ENCODE data around the gene KRT14.
"Not testable (repeated sequence)": the region's sequence is repeated elsewhere in the genome, so short reads cannot be mapped to it uniquely, and the experiment has no call there.

Gene KRT14

GRCh38 chr17:41615454-41615853 lies 28.8 kb upstream of the KRT14 start:
- no peaks in the 10 kb centered on the region for H3K9me2 ChIP-seq (ENCODE audit: low read depth, low read length)
- H3K27ac ChIP-seq (ENCODE audit: low read depth, low read length, poor library complexity, severe bottlenecking) = no peak overlapping the region
- H3K4me2 ChIP-seq (ENCODE audit: low read length) = no peak overlapping the region
- no peaks in the 10 kb centered on the region for H3K9me3 ChIP-seq (ENCODE audit: low read length)
- no peaks in the 10 kb centered on the region for H4K20me1 ChIP-seq (ENCODE audit: insufficient read depth, low read length)
- no peak overlapping the region for H2AFZ ChIP-seq (ENCODE audit: low read length)
- H3F3A ChIP-seq (ENCODE audit: insufficient read depth, low read length) = no peaks in the 10 kb centered on the region
- TF ChIP-seq EZH2 (IDR thresholded peaks at IDR 0.05; ENCODE audit: borderline replicate concordance, low read length) (no peak), CTCF (IDR thresholded peaks at IDR 0.05; ENCODE audit: low read length) (no peak)
- H3K4me3 ChIP-seq (ENCODE audit: low read depth, low read length, poor library complexity, severe bottlenecking) = no peak overlapping the region
- no peaks in the 10 kb centered on the region for H3K79me2 ChIP-seq (ENCODE audit: insufficient read depth, low read length)
- H3K4me1 ChIP-seq (ENCODE audit: insufficient read depth, low read length, severe bottlenecking) = no peaks in the 10 kb centered on the region
- no peaks in the 10 kb centered on the region for H3K36me3 ChIP-seq (ENCODE audit: insufficient read depth, low read length)
- H3K9ac ChIP-seq (ENCODE audit: low read length) = no peak overlapping the region
- H3K27me3 ChIP-seq (ENCODE audit: insufficient read depth, low read length) = no peaks in the 10 kb centered on the region

GRCh38 chr17:41614767-41615166 lies 28.1 kb upstream of the KRT14 start:
- H3K9me3 ChIP-seq (ENCODE audit: low read length); H3K9me2 ChIP-seq (ENCODE audit: low read depth, low read length); H3K9ac ChIP-seq (ENCODE audit: low read length); H4K20me1 ChIP-seq (ENCODE audit: insufficient read depth, low read length); H2AFZ ChIP-seq (ENCODE audit: low read length); H3F3A ChIP-seq (ENCODE audit: insufficient read depth, low read length); H3K4me1 ChIP-seq (ENCODE audit: insufficient read depth, low read length, severe bottlenecking); H3K4me3 ChIP-seq (ENCODE audit: low read depth, low read length, poor library complexity, severe bottlenecking); H3K4me2 ChIP-seq (ENCODE audit: low read length); H3K79me2 ChIP-seq (ENCODE audit: insufficient read depth, low read length); H3K36me3 ChIP-seq (ENCODE audit: insufficient read depth, low read length); H3K27ac ChIP-seq (ENCODE audit: low read depth, low read length, poor library complexity, severe bottlenecking); H3K27me3 ChIP-seq (ENCODE audit: insufficient read depth, low read length): not testable (repeated sequence)

- Histone ChIP-seq H2AFZ (ENCODE audit: low read length) (no peak overlapping the region), H3K27ac (ENCODE audit: low read depth, low read length, poor library complexity, severe bottlenecking) (no peak overlapping the region), H3K4me1 (ENCODE audit: insufficient read depth, low read length, severe bottlenecking) (no peaks in the 10 kb centered on the region), H3K9me3 (ENCODE audit: low read length) (no peaks in the 10 kb centered on the region), H3K4me3 (ENCODE audit: low read depth, low read length, poor library complexity, severe bottlenecking) (no peak overlapping the region), H3F3A (ENCODE audit: insufficient read depth, low read length) (no peaks in the 10 kb centered on the region), H3K4me2 (ENCODE audit: low read length) (no peak overlapping the region), H3K79me2 (ENCODE audit: insufficient read depth, low read length) (no peaks in the 10 kb centered on the region), H3K9ac (ENCODE audit: low read length) (no peak overlapping the region), H3K27me3 (ENCODE audit: insufficient read depth, low read length) (no peaks in the 10 kb centered on the region), H4K20me1 (ENCODE audit: insufficient read depth, low read length) (no peaks in the 10 kb centered on the region), H3K9me2 (ENCODE audit: low read depth, low read length) (no peaks in the 10 kb centered on the region), H3K36me3 (ENCODE audit: insufficient read depth, low read length) (no peaks in the 10 kb centered on the region)
- no peak for TF ChIP-seq CTCF (IDR thresholded peaks at IDR 0.05; ENCODE audit: low read length)
Observed at GRCh38 chr17:41614098-41614497, 27.4 kb upstream of the KRT14 start.

- no peaks in the 10 kb centered on the region for H3K36me3 ChIP-seq (ENCODE audit: insufficient read depth, low read length)
- H3K9me3 ChIP-seq (ENCODE audit: low read length) = no peaks in the 10 kb centered on the region
- no peak overlapping the region for H2AFZ ChIP-seq (ENCODE audit: low read length)
- no peak overlapping the region for H3K4me2 ChIP-seq (ENCODE audit: low read length)
- no peaks in the 10 kb centered on the region for H3K4me1 ChIP-seq (ENCODE audit: insufficient read depth, low read length, severe bottlenecking)
- H4K20me1 ChIP-seq (ENCODE audit: insufficient read depth, low read length) = no peaks in the 10 kb centered on the region
- H3K4me3 ChIP-seq (ENCODE audit: low read depth, low read length, poor library complexity, severe bottlenecking) = no peak overlapping the region
- no peaks in the 10 kb centered on the region for H3K27me3 ChIP-seq (ENCODE audit: insufficient read depth, low read length)
- H3K9me2 ChIP-seq (ENCODE audit: low read depth, low read length) = no peaks in the 10 kb centered on the region
- no peak for TF ChIP-seq CTCF (IDR thresholded peaks at IDR 0.05; ENCODE audit: low read length)
- TF ChIP-seq EZH2 (IDR thresholded peaks at IDR 0.05; ENCODE audit: borderline replicate concordance, low read length) = no peak
- H3K9ac ChIP-seq (ENCODE audit: low read length) = no peak overlapping the region
- no peaks in the 10 kb centered on the region for H3K79me2 ChIP-seq (ENCODE audit: insufficient read depth, low read length)
- H3K27ac ChIP-seq (ENCODE audit: low read depth, low read length, poor library complexity, severe bottlenecking) = no peak overlapping the region
- no peaks in the 10 kb centered on the region for H3F3A ChIP-seq (ENCODE audit: insufficient read depth, low read length)
Observed at GRCh38 chr17:41613277-41614082, 26.8 kb upstream of the KRT14 start.

- not testable (repeated sequence) for H3K36me3 ChIP-seq (ENCODE audit: insufficient read depth, low read length); H3K9me2 ChIP-seq (ENCODE audit: low read depth, low read length); H3F3A ChIP-seq (ENCODE audit: insufficient read depth, low read length); H4K20me1 ChIP-seq (ENCODE audit: insufficient read depth, low read length); H3K27me3 ChIP-seq (ENCODE audit: insufficient read depth, low read length); H3K9me3 ChIP-seq (ENCODE audit: low read length); H3K27ac ChIP-seq (ENCODE audit: low read depth, low read length, poor library complexity, severe bottlenecking); H3K4me2 ChIP-seq (ENCODE audit: low read length); H2AFZ ChIP-seq (ENCODE audit: low read length); H3K4me3 ChIP-seq (ENCODE audit: low read depth, low read length, poor library complexity, severe bottlenecking); H3K79me2 ChIP-seq (ENCODE audit: insufficient read depth, low read length); H3K4me1 ChIP-seq (ENCODE audit: insufficient read depth, low read length, severe bottlenecking); H3K9ac ChIP-seq (ENCODE audit: low read length)
Observed at GRCh38 chr17:41612376-41613160, 25.9 kb upstream of the KRT14 start, which contains the start of gene KRT16. KRT16 (minus strand) TSS chr17:41612767; CDS start chr17:41612688, 79 bp downstream.

All from OCI-LY1 (cell line).